Amygdala (tissue), 56 donors: ENCODE measurements around the gene MEMO1.
"Not testable (repeated sequence)": the region's sequence is repeated elsewhere in the genome, so short reads cannot be mapped to it uniquely, and the experiment has no call there.

ENCODE experiments used
- DNase-seq, 56 donors: peaks; one replicate each; lab custom pipeline; 2025; lab: John Stamatoyannopoulos, UW

Gene MEMO1

DNA sequence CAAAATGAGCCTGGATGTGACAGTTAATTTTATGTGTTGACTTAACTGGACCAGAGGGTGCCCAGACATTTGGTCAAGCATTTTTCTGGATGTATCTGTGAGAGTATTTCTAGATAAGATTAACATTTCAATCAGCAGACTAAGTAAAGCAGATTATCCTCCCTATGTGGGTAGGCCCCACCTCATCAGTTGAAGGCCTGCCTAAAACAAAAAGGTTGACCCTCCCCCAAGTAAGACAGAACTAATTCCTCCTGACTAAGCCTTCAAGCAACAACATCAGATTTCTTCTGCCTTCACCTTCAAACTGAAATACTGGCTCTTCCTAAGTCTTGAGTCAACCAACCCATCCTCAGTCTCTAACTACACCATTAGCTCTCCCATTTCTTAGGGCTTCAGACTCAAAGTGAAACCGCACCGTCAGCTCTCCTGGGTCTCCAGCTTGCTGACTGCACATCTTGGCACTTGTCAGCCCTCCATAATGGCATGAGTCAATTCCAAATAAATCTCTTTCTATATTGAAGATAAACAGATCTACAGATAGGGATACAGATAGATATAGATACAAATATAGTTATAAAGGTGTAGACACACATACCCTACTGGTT lies 47.9 kb downstream of the MEMO1 start:
- no peak for DNase-seq

DNA sequence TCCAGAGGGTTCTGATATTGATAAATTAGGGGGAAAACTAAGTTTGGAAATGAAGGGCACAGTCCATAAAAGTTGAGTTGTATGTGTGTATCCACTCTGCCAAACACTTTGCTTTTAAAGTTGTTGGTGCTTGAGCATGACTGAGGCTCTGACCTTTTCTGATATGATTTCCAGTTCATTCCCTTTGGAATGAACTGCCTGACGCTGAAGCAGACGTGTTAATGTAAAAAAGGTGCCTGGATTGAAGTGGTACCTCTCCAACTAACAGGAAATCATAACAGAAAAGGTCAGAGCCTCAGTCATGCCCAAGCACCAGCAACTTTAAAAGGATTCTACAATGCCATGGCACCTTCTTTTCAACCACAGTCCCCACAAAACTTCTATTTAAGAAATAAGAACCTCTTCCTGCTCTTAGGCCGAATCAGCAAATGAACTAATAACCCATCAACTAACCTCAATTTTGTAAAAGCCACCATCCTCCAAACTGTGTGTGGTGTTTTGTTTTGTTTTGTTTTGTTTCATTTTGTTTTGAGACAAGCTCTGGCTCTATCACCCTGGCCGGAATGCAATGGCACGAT lies 52.6 kb downstream of the MEMO1 start:
- no peak for DNase-seq

DNA sequence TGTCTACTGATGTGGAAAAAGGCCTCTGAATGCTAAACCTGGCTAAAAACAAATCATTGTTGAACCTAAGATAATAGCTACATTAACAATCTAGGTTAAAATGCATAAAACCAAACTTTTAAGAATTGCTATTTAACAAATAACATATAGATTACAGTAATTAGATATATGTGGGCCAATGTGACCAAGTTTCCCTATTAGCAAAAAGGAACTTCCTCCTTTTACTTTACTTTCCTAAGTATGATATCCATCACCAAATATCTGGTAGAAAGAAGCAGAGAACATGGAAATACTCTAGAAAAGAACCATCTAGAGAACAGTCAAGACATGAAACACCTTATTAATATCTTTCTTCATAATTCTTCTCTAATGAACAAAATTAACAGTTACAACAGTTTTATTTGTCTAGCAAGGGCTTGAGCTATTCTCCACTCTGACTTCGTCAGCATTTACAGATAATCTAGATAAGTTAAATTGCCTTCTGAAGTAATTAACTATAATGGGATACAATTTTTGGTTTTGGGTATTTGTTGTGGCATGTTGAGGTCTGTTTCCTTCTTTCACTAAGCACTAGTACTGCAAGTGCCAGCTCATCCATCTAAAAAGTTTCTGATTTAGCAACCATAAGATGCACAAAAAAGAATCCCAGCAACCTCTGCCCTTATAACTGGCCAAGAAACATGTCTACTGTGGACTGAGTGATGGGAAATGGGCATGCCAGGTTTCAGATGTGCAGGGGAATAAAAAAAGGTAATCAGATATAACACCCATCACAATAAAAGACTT lies 53.3 kb downstream of the MEMO1 start:
- DNase-seq: no peak

DNA sequence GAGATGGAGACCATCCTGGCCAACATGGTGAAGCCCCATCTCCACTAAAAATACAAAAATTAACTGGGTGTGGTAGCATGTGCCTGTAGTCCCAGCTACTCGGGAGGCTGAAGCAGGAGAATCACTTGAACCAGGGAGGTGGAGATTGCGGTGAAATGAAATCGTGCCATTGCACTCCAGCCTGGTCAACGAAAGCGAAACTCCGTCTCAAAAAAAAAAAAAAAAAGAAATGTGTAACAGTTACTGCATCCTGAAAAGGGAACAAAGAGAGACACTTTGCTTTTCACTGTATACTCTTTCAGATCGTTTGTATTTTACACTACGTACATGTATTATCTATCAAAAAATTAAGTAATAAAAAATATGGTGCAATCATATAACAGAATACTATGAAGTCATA lies 53.9 kb downstream of the MEMO1 start:
- not testable (repeated sequence) for DNase-seq

DNA sequence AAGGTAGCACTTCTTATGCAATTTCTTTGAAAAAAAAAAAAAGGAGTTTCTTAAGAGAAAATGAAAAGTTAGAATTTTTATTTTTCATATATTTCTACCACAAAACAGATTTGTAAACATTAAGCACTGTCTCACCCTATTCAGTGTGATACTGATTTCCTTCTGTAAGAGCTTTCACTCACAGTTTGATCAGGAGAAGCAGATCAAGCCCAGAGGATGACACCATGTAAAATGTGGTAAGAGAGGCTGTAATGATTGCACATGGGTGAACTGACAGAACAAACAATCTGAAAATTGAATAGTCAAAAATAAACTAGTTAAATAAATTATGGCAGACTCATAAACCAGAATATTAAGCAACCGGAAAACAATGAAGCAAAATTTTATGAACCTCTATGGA lies 54.5 kb downstream of the MEMO1 start:
- DNase-seq: no peak

DNA sequence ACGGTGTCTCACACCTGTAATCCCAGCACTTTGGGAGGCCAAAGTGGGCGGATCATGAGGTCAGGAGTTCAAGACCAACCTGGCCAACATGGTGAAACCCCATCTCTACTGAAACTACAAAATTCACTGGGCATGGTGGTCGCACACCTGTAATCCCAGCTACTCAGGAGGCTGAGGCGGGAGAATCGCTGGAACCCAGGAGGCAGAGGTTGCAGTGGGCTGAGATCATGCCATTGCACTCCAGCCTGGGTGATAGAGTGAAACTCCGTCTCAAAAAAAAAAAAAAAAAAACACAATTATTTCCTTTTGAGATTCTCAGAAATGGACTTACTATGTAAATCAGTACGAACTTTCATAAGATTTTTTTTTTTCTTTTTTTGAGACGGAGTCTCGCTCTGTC lies 57.7 kb downstream of the MEMO1 start:
- not testable (repeated sequence) for DNase-seq

DNA sequence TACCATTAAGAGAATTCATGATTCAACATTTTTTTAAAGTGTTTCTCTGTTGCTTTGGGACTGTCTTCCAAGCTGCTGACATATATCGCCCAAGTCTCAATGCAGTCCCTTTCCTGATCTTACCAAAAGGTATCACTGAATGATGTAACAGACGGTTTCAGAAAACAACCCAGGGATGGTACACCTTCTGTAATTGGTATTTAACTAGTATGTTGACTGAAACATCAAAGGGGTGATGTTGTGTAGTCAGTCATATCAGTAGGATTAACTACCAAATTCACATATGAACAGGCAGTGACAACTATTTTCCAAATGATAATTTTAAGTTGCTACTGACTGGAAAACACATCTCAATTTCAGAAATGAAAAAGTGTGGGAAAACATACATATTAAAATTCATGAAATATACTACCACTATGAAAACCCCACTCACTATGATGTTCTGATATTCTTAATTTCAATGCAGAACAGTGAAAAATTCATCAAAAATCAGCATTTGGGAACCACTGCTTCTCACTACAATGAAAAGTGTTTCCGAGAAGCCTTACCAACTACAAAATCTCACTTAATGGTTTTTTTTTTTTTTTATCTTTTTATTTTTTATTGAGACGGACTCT lies 59.8 kb downstream of the MEMO1 start:
- no peak for DNase-seq

DNA sequence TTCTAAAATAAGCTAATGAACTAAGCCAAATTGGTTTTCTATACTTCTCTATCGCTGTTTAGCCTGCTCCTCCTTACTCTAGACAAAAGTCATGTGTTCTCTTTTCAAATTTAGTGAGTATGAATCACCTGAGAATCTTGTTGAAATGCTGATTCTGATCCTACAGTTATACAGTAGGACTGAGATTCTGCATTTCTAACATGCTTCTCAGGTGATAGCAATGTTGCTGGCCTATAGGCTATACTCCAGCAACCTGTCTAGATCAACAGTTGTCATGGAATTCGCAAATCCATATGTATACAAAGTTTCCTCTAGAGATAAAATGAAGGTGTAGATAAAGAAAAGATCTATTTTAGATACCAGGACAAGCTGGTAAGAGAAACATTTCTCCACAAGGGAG lies 62.9 kb downstream of the MEMO1 start:
- DNase-seq: no peak

DNA sequence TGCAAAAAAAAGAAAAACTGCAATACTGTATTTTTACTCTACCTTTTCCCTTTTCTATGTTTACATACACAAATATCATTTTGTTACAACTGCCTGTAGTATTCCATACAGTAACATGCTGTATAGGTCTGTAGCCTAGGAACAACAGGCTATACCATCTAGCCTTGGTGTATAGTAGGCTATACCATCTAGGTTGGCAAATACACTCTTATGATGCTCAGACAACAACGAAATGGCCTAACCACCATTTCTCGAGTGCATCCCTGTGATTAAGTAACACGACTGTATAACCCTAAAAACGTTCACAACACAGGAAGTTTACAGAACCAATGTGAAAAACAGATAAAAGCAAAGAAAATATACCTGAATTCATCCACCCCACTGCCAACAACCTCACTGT lies 64.0 kb downstream of the MEMO1 start:
- DNase-seq: no peak

DNA sequence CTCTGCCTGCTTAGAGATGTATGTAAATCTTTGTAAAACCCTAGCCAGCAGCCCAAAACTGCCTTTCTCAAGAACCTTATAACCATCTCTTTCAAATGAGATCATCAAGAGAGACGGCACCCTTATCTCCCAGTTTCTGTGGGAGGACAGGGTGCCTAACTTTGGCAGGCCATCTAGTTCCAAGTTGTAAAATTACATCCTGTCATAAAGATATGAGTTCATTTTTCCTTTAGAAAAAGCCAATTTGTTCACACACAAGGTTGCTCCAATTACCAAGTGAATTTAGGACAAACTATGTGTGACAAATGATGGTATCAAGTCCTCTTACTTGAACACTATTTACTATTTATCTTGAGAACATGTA lies 65.3 kb downstream of the MEMO1 start:
- DNase-seq: no peak

DNA sequence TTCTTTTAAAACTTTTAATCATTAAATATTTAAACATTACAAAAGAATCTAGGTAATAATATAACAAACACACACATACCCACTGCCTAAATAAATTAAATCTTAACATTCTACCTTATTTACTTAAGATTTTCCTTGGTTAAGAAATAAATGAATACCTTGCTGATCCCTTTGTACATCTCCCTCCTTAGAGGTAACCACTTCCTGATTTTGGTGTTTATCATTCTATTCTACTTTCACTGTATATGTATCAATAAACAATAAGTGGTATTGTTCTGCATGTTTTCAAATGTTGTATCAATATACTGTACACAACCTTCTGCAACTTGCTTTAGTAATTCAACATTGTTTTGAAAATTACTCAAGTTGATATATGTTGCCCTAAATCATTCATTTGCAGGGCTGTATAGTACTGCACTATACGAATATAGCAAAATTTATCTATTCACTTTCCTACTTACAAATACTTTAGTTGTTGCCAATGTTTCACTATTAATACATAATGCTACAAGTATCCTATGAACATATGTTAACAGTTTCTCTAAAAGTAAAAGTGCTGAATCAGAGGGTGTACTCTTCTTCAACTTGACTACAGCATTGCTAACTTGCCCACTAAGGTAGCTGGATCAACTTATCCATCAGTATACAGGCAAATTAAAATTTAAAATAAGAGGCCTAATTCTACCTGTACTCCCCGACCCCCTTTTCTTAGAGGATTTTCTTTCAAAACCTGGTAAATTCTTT lies 65.8 kb downstream of the MEMO1 start:
- no peak for DNase-seq

DNA sequence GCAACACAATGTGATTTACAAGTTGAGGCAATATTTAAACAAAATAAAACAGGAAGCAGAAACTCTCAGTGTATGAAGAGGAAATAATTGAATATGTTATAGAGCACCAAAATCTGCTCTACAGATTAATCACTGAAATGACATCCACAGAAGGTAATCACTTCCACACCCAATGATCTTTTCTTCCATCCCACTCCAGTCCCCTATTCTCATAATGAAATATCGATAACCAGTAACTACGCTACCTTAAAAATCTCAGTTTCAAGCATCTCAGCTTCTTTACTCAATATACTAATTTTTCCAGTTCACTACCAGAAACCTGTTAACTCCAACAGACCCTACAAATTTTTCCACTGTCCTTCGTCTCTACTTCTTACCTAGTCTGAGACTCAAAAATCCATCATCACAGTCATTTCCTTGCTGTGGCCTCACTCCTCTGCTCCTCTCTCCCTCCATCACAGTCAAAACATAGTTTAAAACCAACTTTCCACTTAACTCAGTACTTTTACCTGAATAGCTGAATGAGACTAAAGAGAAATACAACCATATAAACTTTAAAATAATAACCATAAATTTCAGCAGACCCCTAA lies 67.1 kb downstream of the MEMO1 start:
- no peak for DNase-seq

DNA sequence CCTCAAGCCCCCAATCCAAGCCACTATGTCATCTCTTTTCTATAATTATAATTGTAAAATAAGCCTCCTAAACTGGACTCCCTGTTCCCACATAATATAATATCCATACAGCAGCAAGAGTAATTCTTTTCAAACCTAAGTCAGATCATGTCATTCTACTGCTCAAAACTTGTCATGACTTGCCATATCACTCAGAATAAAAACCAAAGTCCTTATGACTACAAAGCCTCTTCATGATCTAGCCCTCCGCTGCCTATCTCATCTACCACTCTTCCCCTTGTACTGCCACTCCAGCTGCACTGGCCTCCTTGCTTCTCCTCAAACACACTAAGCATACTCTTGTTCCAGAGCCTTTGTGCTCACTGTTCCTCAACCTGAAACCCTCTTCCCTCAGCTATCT lies 69.9 kb downstream of the MEMO1 start:
- DNase-seq: no peak

DNA sequence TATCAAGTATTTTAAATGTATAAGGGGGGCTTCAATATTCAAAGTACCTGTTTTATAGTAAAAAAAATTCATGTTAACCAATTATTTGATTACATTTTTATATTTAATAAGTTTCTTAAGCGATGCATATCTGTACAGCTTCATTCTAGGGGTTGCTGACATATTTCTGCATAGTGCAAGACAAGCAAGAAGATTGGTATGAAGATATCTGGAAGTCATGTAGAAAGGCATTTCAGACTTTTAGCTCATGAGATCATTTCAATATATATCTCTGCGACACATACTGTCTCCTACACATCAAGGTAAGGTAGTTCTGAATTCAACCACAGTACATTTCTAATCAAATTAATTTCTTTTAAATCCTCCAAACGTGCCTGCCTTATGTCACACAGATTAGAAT lies 73.1 kb downstream of the MEMO1 start:
- no peak for DNase-seq

DNA sequence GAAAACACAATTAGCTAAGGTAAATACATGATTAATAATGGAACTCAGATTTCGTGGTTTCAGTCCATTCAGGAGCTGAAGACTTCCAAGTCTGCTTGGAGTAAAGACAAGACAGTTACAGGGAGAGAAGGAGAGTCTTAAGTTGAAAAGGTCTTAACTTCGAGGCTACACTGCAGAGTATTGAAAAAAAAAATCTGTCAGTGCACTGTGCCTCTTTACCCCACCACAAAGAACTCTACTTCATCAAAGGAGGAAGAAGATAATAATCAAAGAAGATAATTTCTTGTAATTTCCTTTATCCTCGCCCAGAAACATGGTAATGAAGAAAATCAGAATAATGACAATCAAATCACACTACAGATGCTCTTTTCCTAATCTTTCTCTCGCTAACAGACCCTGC lies 75.4 kb downstream of the MEMO1 start:
- DNase-seq: no peak

DNA sequence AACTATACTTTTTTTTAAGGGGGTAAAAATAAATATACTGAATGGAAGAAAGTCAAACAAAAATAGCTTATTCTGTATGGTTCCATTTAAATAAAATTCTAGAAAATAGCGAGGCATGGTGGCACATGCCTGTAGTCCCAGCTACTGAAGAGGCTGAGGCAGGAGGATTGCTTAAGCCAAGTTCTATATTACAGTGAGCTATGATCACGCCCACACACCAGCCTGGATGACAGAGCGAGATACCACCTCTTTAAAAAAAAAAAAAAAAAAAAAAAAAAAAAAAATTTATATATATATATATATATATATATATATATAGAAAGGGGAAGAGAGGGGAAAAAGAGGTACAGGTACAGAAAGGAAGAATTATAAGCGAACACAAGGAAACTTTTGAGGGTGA lies 77.7 kb downstream of the MEMO1 start:
- no peak for DNase-seq

DNA sequence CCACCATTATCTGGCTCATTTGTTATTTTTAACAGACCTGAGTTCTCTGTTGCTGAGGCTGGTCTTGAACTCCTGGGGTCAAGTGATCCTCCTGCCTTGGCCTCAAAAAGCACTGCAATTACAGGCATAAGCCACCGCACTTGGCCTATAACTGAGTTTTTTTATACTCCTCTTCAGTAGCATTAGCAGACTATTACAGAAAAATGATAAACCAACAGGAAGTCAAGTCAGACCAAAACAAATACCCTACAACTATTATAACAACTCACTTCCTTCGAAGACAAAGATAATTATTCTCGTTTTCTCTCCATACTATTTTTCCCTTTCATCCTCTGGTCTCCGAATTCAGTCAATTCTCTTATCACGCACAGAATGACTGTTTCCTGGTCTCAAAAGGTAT lies 78.2 kb downstream of the MEMO1 start:
- DNase-seq: no peak

DNA sequence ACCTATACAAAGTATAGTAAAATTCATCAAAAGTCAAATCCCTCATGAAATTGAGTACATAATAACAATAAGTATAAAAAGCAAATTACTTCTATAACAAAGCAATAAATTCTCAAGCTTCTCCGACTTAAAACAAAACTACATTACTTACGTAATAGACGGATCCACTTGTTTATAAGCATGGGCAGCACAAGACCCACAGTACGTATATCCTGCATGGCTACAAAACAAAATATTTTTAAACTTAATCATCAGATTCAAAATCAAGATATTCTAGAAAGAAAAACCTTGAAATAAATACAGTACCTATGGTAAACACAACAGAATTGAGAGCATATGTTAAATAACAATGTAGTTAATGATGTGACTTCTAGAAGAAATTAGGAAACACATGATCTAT lies 78.9 kb downstream of the MEMO1 start:
- no peak for DNase-seq

DNA sequence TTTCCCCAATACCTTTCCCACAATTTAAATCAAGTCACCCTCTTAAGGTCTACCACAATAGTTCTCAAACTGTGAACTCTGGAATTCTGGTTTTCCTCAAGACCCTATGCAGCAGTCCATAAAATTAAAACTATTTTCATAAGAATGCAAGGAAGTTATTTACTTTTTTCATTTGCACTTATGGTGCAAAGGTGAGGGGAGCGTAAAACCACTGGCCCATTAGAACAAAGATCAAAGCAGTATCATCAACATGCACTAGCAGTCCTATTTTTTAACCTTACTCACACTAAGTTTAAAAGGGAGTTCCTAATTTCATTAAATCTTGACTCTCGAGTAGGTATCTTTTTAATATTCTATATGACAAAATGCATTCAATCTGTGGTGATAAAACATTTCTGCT lies 85.3 kb downstream of the MEMO1 start:
- DNase-seq: no peak

DNA sequence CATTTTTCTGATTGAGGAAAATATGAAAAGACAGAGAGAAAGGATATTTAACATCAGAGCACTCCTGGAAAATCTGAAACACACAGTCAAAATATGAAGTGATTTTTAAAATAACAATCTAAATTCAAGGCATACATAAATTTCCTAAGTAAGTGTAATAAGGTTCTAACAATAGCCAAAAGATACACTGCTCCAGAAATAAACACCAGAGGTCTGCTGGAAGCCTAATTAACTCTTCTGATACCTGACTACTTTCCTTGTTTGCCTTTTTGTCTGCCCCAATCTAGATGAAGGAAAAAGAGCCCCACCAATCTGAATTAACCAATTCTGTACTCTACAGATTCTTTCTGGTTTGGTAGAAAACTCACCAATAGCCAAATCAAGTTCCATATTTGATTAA lies 87.1 kb downstream of the MEMO1 start:
- DNase-seq: no peak
